Keratinocyte (primary cell): ENCODE results near the gene MC5R. TPM values are rescaled to one million over a fixed set of nuclear protein-coding genes. Genes with fewer than 3 reads are reported as not detected.

Experiments
- DNase-seq: peaks from one replicate; pipeline ENCODE4 v3.0.0-alpha.2; 2011; ENCODE audit warnings: low read depth, missing footprints, low spot score
- FAIRE-seq: peaks from 2 replicates; lab custom pipeline; 2011; peaks lifted over from hg19 to GRCh38; lab: Jason Lieb, UNC
- H2AFZ ChIP-seq: 2 replicates; pipeline ENCODE4 v1.6.0; 2012; ENCODE audit warnings: low read length, control low read depth, inconsistent platforms; ENCODE audit not compliant: control insufficient read depth
- H3K27ac ChIP-seq: 2 replicates; pipeline ENCODE4 v1.5.1; 2011; ENCODE audit warnings: low read length; ENCODE audit not compliant: control insufficient read depth, insufficient read depth
- H3K27me3 ChIP-seq: 3 replicates; pipeline ENCODE4 v1.6.0; 2011; ENCODE audit warnings: low read length; ENCODE audit not compliant: control insufficient read depth, insufficient read depth; ENCODE audit errors: extremely low read depth
- H3K36me3 ChIP-seq, 2 experiments: 2 replicates in 1 of 2; 3 replicates in 1 of 2; pipeline ENCODE4 v1.5.1; 2011; ENCODE audit warnings: low read length in 2 of 2, mild to moderate bottlenecking in 1 of 2; ENCODE audit not compliant: control insufficient read depth in 2 of 2, insufficient read depth in 2 of 2; ENCODE audit errors: extremely low read depth in 1 of 2
- H3K4me1 ChIP-seq: 3 replicates; pipeline ENCODE4 v1.5.1; 2011; ENCODE audit warnings: low read length; ENCODE audit not compliant: control insufficient read depth, insufficient read depth; ENCODE audit errors: extremely low read depth
- H3K4me2 ChIP-seq: 3 replicates; pipeline ENCODE4 v1.6.0; 2011; ENCODE audit warnings: low read depth, low read length; ENCODE audit not compliant: control insufficient read depth, insufficient read depth; ENCODE audit errors: extremely low read depth
- H3K4me3 ChIP-seq, 3 experiments: fragments of 200-600 bp in 1 of 3; sonication (generic) in 1 of 3; 2 replicates in 2 of 3; 3 replicates in 1 of 3; pipeline ENCODE4 v1.5.1; 2011 to 2016; ENCODE audit warnings: low read length in 3 of 3, mild to moderate bottlenecking in 3 of 3, control low read depth in 2 of 3, inconsistent platforms in 1 of 3, low read depth in 1 of 3, mixed read lengths in 1 of 3, mixed run types in 1 of 3, moderate library complexity in 1 of 3; ENCODE audit not compliant: control insufficient read depth in 2 of 3, insufficient read depth in 2 of 3; ENCODE audit errors: extremely low read depth in 1 of 3
- H3K79me2 ChIP-seq: 2 replicates; pipeline ENCODE4 v1.6.0; 2012; ENCODE audit warnings: low read length; ENCODE audit not compliant: control insufficient read depth, insufficient read depth
- H3K9ac ChIP-seq: 3 replicates; pipeline ENCODE4 v1.6.0; 2011; ENCODE audit warnings: low read length; ENCODE audit not compliant: control insufficient read depth, insufficient read depth; ENCODE audit errors: extremely low read depth
- H3K9me1 ChIP-seq: 3 replicates; pipeline ENCODE4 v1.6.0; 2011; ENCODE audit warnings: low read length; ENCODE audit not compliant: control insufficient read depth, insufficient read depth; ENCODE audit errors: extremely low read depth
- H3K9me3 ChIP-seq: 2 replicates; pipeline ENCODE4 v1.5.1; 2012; ENCODE audit warnings: low read depth, low read length; ENCODE audit not compliant: control insufficient read depth
- H4K20me1 ChIP-seq: 3 replicates; pipeline ENCODE4 v1.6.0; 2011; ENCODE audit warnings: low read length; ENCODE audit not compliant: control insufficient read depth, insufficient read depth; ENCODE audit errors: extremely low read depth
- EZH2 ChIP-seq: IDR thresholded peaks from one replicate; pipeline ENCODE4 v1.6.1; 2012; ENCODE audit warnings: inconsistent platforms, mild to moderate bottlenecking, low read length, moderate library complexity
- dilution Hi-C: fragments of 300-500 bp; cut with MboI; formaldehyde crosslinking; loops from one replicate; pipeline ENCODE4 v1.7.0; 2020; ENCODE audit warnings: low sequenced_read_pairs; ENCODE audit not compliant: extremely low pct_ligation_motif_present
- polyA minus RNA-seq, 3 experiments: library from RNA; depleted of rRNA, polyadenylated mRNA; stranded (reverse); fragments of >200 nt; gene quantifications; 1 replicate in 1 of 3; 2 replicates in 1 of 3; 3 replicates in 1 of 3; pipeline ENCODE4 v1.2.3, GENCODE V29; 2011
- polyA plus RNA-seq, 5 experiments: library from polyadenylated mRNA; depleted of rRNA in 3 of 5; stranded (reverse) in 3 of 5; stranded (forward) in 1 of 5; unstranded in 1 of 5; fragments of >200 nt; gene quantifications; 1 replicate in 1 of 5; 2 replicates in 3 of 5; 3 replicates in 1 of 5; pipeline versions ENCODE4 v1.2.1 to v1.2.3, GENCODE V29; 2011 to 2012; ENCODE audit warnings: missing spikeins in 2 of 5, low read depth in 1 of 5, low replicate concordance in 1 of 5
- TF ChIP-seq, protein P1 (sequence below), 3 experiments: IDR thresholded peaks in 1 of 3; conservative IDR thresholded peaks in 1 of 3; optimal IDR thresholded peaks in 1 of 3; 2 replicates in 2 of 3; 3 replicates in 1 of 3; pipeline versions ENCODE3 to v1.5.1; 2011; ENCODE audit warnings: low read length in 3 of 3, mild to moderate bottlenecking in 3 of 3, moderate library complexity in 2 of 3, control low read depth in 1 of 3, inconsistent platforms in 1 of 3; ENCODE audit not compliant: insufficient read depth in 2 of 3; ENCODE audit errors: extremely low read depth in 1 of 3

MC5R gene
- not detected in 3 replicates for polyA plus RNA-seq
- not detected for polyA plus RNA-seq (2011; ENCODE audit: low read depth)
- not detected in 2 replicates for polyA plus RNA-seq (2011; cell fraction: cytosol; rRNA removed)
- not detected in 2 replicates for polyA plus RNA-seq (2011; cell fraction: nucleus; rRNA removed)
- polyA plus RNA-seq (2012; ENCODE audit: low replicate concordance) = not detected in 2 replicates
- polyA minus RNA-seq = not detected in 3 replicates
- not detected for polyA minus RNA-seq (2011; cell fraction: cytosol; rRNA and poly(A)+ RNA removed)
- not detected in 2 replicates for polyA minus RNA-seq (2011; cell fraction: nucleus; rRNA and poly(A)+ RNA removed)

- dilution Hi-C loops = no loop called here
Observed at GRCh38 chr18:13823707-13824395, at the start of gene MC5R. Gene MC5R, plus strand, starts transcription at chr18:13824149. Its CDS starts 1,617 bp downstream, at chr18:13825766.

DNA sequence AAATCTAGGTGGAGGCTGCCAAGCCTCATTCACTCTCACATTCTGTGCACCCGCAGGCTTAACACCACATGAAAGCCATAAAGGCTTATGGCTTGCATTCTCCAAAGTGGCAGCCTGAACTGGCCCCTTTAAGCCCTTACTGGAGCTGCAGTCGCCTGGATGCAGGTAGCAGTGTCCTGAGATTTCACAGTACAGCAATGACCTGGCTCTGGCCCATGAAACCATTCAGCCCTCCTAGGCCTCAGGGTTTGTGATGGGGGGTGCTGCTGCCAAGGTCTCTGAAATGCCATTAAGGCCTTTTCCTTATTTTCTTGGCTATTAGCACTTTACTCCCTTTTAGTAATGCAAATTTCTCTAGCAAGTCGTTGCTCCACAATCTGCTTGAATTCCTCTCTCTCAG is 48.9 kb upstream of the MC5R start:
- DNase-seq (no peak), FAIRE-seq (no peak)
- TF ChIP-seq, protein P1, sequence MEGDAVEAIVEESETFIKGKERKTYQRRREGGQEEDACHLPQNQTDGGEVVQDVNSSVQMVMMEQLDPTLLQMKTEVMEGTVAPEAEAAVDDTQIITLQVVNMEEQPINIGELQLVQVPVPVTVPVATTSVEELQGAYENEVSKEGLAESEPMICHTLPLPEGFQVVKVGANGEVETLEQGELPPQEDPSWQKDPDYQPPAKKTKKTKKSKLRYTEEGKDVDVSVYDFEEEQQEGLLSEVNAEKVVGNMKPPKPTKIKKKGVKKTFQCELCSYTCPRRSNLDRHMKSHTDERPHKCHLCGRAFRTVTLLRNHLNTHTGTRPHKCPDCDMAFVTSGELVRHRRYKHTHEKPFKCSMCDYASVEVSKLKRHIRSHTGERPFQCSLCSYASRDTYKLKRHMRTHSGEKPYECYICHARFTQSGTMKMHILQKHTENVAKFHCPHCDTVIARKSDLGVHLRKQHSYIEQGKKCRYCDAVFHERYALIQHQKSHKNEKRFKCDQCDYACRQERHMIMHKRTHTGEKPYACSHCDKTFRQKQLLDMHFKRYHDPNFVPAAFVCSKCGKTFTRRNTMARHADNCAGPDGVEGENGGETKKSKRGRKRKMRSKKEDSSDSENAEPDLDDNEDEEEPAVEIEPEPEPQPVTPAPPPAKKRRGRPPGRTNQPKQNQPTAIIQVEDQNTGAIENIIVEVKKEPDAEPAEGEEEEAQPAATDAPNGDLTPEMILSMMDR (optimal IDR thresholded peaks at IDR 0.05 in 1 of 3, IDR thresholded peaks at IDR 0.05 in 1 of 3, conservative IDR thresholded peaks at IDR 0.05 in 1 of 3; ENCODE audit: extremely low read depth in 1 of 3, insufficient read depth in 2 of 3, low read length in 3 of 3) = no peak
- TF ChIP-seq EZH2 = no peak
- no peaks in the 10 kb centered on the region for H3K27me3 ChIP-seq
- H2AFZ ChIP-seq = no peak overlapping the region
- no peaks in the 10 kb centered on the region for H3K4me1 ChIP-seq
- H4K20me1 ChIP-seq = no peaks in the 10 kb centered on the region
- no peaks in the 10 kb centered on the region for H3K79me2 ChIP-seq
- no peaks in the 10 kb centered on the region for H3K36me3 ChIP-seq
- H3K9me3 ChIP-seq = no peaks in the 10 kb centered on the region
- dilution Hi-C loops = no loop called here
- H3K27ac ChIP-seq = no peak overlapping the region
- H3K4me2 ChIP-seq = no peak overlapping the region
- H3K4me3 ChIP-seq = no peak overlapping the region
- no peak overlapping the region for H3K9ac ChIP-seq
- no peaks in the 10 kb centered on the region for H3K9me1 ChIP-seq

More at GRCh38 chr18:13823707-13824395, at the start of gene MC5R:
- TF ChIP-seq, protein P1 (optimal IDR thresholded peaks at IDR 0.05 in 1 of 3, IDR thresholded peaks at IDR 0.05 in 1 of 3, conservative IDR thresholded peaks at IDR 0.05 in 1 of 3; ENCODE audit: extremely low read depth in 1 of 3, insufficient read depth in 2 of 3, low read length in 3 of 3) = peak; percentile 67 to 88 (median 85)
- no peak for TF ChIP-seq EZH2
- Histone ChIP-seq H3K79me2 (no peaks in the 10 kb centered on the region), H3K4me3 (peak within 1 kb of the TSS; percentile 17 to 55 (median 46)), H3K36me3 (no peaks in the 10 kb centered on the region), H3K9ac (no peak within 1 kb of the TSS), H4K20me1 (no peaks in the 10 kb centered on the region), H3K9me1 (no peaks in the 10 kb centered on the region), H3K27ac (no peak within 1 kb of the TSS), H2AFZ (peak within 1 kb of the TSS; percentile 46), H3K4me1 (peaks cover 3% of the 10 kb centered on the region), H3K9me3 (no peaks in the 10 kb centered on the region), H3K27me3 (peaks cover 8% of the 10 kb centered on the region), H3K4me2 (peak within 1 kb of the TSS; percentile 62)
- FAIRE-seq = no peak
- DNase-seq = no peak
